ENCODE results near the gene CACNB3.
"Not testable (repeated sequence)": the region's sequence is repeated elsewhere in the genome, so short reads cannot be mapped to it uniquely, and the experiment has no call there.

Gene CACNB3

GRCh38 chr12:48856379-48856778, 38.1 kb downstream of the CACNB3 start:
- H3K9me3 ChIP-seq, result no peaks in the 10 kb centered on the region

GRCh38 chr12:48857278-48857994, 39.1 kb downstream of the CACNB3 start:
- no peaks in the 10 kb centered on the region for H3K36me3 ChIP-seq
- H3K4me3 ChIP-seq (ENCODE audit: low read depth in 1 of 2, low read length in 1 of 2), result no peak overlapping the region
- peaks cover 29% of the 10 kb centered on the region for H3K27me3 ChIP-seq

More at GRCh38 chr12:48856379-48856778, 38.1 kb downstream of the CACNB3 start:
- Histone ChIP-seq H3K36me3 (no peaks in the 10 kb centered on the region), H3K4me3 (ENCODE audit: low read depth in 1 of 2, low read length in 1 of 2) (no peak overlapping the region), H3K4me1 (ENCODE audit: control insufficient read depth in 1 of 2, insufficient read depth in 1 of 2, low read depth in 1 of 2, low read length in 1 of 2) (peaks cover 12 to 15% of the 10 kb centered on the region in 2 experiments), H3K27me3 (peaks cover 18% of the 10 kb centered on the region), H3K27ac (no peak overlapping the region)
- no peak for TF ChIP-seq CTCF (IDR thresholded peaks at IDR 0.05)

GRCh38 chr12:48858043-48858442, 39.7 kb downstream of the CACNB3 start:
- H3K9me3 ChIP-seq, result no peaks in the 10 kb centered on the region
- peaks cover 1 to 3% of the 10 kb centered on the region in 2 experiments for H3K4me1 ChIP-seq (ENCODE audit: control insufficient read depth in 1 of 2, insufficient read depth in 1 of 2, low read depth in 1 of 2, low read length in 1 of 2)
- TF ChIP-seq CTCF (IDR thresholded peaks at IDR 0.05), result no peak
- peaks cover 35% of the 10 kb centered on the region for H3K27me3 ChIP-seq
- H3K36me3 ChIP-seq, result no peaks in the 10 kb centered on the region
- H3K4me3 ChIP-seq (ENCODE audit: low read depth in 1 of 2, low read length in 1 of 2), result no peak overlapping the region
- no peak overlapping the region for H3K27ac ChIP-seq

More at GRCh38 chr12:48857278-48857994, 39.1 kb downstream of the CACNB3 start:
- no peak for TF ChIP-seq CTCF (IDR thresholded peaks at IDR 0.05)
- Histone ChIP-seq H3K27ac (no peak overlapping the region), H3K4me1 (ENCODE audit: control insufficient read depth in 1 of 2, insufficient read depth in 1 of 2, low read depth in 1 of 2, low read length in 1 of 2) (peaks cover 8 to 9% of the 10 kb centered on the region in 2 experiments), H3K9me3 (no peaks in the 10 kb centered on the region)

GRCh38 chr12:48859607-48860006, 41.3 kb downstream of the CACNB3 start:
- no peak for TF ChIP-seq CTCF (IDR thresholded peaks at IDR 0.05)
- peaks cover 0 to 4% of the 10 kb centered on the region in 2 experiments for H3K4me1 ChIP-seq (ENCODE audit: control insufficient read depth in 1 of 2, insufficient read depth in 1 of 2, low read depth in 1 of 2, low read length in 1 of 2)
- no peak overlapping the region for H3K4me3 ChIP-seq (ENCODE audit: low read depth in 1 of 2, low read length in 1 of 2)
- H3K27me3 ChIP-seq, result peaks cover 50% of the 10 kb centered on the region
- no peak overlapping the region for H3K27ac ChIP-seq
- H3K36me3 ChIP-seq, result no peaks in the 10 kb centered on the region
- H3K9me3 ChIP-seq, result no peaks in the 10 kb centered on the region

GRCh38 chr12:48860236-48860635, 41.9 kb downstream of the CACNB3 start:
- H3K27ac ChIP-seq; H3K4me1 ChIP-seq (ENCODE audit: control insufficient read depth in 1 of 2, insufficient read depth in 1 of 2, low read depth in 1 of 2, low read length in 1 of 2); H3K4me3 ChIP-seq (ENCODE audit: low read depth in 1 of 2, low read length in 1 of 2); H3K9me3 ChIP-seq; H3K36me3 ChIP-seq: not testable (repeated sequence)
- H3K27me3 ChIP-seq, result peaks cover 57% of the 10 kb centered on the region

- Histone ChIP-seq H3K9me3 (no peaks in the 10 kb centered on the region), H3K27ac (no peak overlapping the region), H3K36me3 (no peaks in the 10 kb centered on the region), H3K4me1 (ENCODE audit: control insufficient read depth in 1 of 2, insufficient read depth in 1 of 2, low read depth in 1 of 2, low read length in 1 of 2) (peaks cover 14 to 16% of the 10 kb centered on the region in 2 experiments), H3K27me3 (peaks cover 65% of the 10 kb centered on the region), H3K4me3 (ENCODE audit: low read depth in 1 of 2, low read length in 1 of 2) (no peak overlapping the region)
- no peak for TF ChIP-seq CTCF (IDR thresholded peaks at IDR 0.05)
Measured at GRCh38 chr12:48861111-48861510, 42.8 kb downstream of the CACNB3 start.

Measured in neutrophil (primary cell).